GM12874 (cell line): ENCODE results near the gene DIDO1.

Experiments
- CTCF ChIP-seq: IDR thresholded peaks from 2 replicates; pipeline ENCODE4 v1.5.1; 2011; ENCODE audit warnings: low read depth, mild to moderate bottlenecking, control low read depth, low read length, moderate library complexity; ENCODE audit not compliant: insufficient read depth

Gene DIDO1

GRCh38 chr20:62965363-62965771 lies 39.1 kb upstream of the DIDO1 start:
- TF ChIP-seq CTCF, result no peak

- no peak for TF ChIP-seq CTCF
Measured at GRCh38 chr20:62964700-62965099, 38.4 kb upstream of the DIDO1 start.

- no peak for TF ChIP-seq CTCF
Measured at GRCh38 chr20:62963614-62964397, 37.5 kb upstream of the DIDO1 start.

GRCh38 chr20:62962891-62963613 lies 36.7 kb upstream of the DIDO1 start:
- no peak for TF ChIP-seq CTCF

GRCh38 chr20:62962221-62962879 lies 36.0 kb upstream of the DIDO1 start:
- no peak for TF ChIP-seq CTCF

- TF ChIP-seq CTCF, result no peak
Measured at GRCh38 chr20:62961799-62962198, 35.5 kb upstream of the DIDO1 start.

GRCh38 chr20:62961310-62961783 lies 35.0 kb upstream of the DIDO1 start:
- TF ChIP-seq CTCF, result no peak
